22Rv1 (cell line): ENCODE measurements around the gene SMIM23.

ENCODE experiments used
- H3K27ac ChIP-seq: fragments of 450-650 bp; 2 replicates; pipeline ENCODE4 v1.5.1; 2017
- ZFX ChIP-seq: fragments of 450-650 bp; IDR thresholded peaks from 2 replicates; pipeline ENCODE4 v1.6.1; 2017; ENCODE audit warnings: antibody characterized with exemption, borderline replicate concordance
- TF ChIP-seq, protein P1 (sequence below): fragments of 450-650 bp; IDR thresholded peaks from 2 replicates; pipeline ENCODE4 v1.5.1; 2017; ENCODE audit warnings: mild to moderate bottlenecking

The SMIM23 gene

DNA sequence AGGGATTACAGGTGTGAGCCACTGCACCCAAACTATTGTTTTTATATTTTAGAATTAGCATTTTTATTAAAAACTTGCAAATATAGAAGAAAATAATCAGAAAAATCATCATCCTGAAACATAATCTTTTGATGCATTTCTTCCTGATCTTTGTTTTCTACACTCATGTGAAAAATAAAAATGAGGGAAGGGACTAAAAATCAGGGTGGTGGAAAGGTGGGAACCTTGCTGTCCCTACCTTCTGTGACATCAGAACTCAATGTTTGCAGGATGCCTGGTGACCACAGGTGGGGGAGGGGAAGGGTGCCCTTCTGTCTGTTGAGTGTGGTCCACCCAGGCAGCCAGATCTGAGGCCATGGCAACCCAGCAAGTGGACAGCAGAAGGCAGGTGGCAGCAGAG lies at the start of gene SMIM23:
Gene SMIM23 (plus strand): TSS at position 301 of the 400 bp plus-strand sequence. CDS start 55 bp downstream, at position 356.
- H3K27ac ChIP-seq: no peak within 1 kb of the TSS
- TF ChIP-seq, protein P1, sequence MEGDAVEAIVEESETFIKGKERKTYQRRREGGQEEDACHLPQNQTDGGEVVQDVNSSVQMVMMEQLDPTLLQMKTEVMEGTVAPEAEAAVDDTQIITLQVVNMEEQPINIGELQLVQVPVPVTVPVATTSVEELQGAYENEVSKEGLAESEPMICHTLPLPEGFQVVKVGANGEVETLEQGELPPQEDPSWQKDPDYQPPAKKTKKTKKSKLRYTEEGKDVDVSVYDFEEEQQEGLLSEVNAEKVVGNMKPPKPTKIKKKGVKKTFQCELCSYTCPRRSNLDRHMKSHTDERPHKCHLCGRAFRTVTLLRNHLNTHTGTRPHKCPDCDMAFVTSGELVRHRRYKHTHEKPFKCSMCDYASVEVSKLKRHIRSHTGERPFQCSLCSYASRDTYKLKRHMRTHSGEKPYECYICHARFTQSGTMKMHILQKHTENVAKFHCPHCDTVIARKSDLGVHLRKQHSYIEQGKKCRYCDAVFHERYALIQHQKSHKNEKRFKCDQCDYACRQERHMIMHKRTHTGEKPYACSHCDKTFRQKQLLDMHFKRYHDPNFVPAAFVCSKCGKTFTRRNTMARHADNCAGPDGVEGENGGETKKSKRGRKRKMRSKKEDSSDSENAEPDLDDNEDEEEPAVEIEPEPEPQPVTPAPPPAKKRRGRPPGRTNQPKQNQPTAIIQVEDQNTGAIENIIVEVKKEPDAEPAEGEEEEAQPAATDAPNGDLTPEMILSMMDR: no peak
- TF ChIP-seq ZFX: no peak

- TF ChIP-seq, protein P1: no peak
- no peak for TF ChIP-seq ZFX
- H3K27ac ChIP-seq: no peak overlapping the region
These were observed 48.4 kb upstream of the SMIM23 start for GRCh38 chr5:171736976-171737891.

- no peak overlapping the region for H3K27ac ChIP-seq
- TF ChIP-seq ZFX: no peak
- TF ChIP-seq, protein P1: no peak
These were observed 47.1 kb upstream of the SMIM23 start for GRCh38 chr5:171738501-171738900.

DNA sequence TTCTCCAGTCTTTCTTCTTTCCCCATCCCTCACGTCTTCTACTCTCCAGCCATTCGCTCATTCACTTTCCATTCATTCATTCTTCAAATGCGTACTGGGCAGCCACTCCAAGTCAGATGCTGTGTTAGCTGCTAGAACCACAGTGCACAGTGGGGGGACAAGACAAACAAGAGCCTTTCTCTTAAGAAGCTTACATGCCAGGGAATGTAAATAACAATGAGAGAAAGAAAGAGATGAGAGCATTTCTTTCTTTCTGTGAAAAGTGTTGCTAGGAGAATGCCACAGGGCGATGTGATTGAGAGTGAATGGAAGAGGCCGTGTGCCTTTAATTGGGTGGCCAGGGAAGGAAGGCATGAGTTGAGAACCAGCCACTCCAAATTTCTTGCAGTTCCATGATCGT lies 46.3 kb upstream of the SMIM23 start:
- no peak overlapping the region for H3K27ac ChIP-seq
- no peak for TF ChIP-seq ZFX
- TF ChIP-seq, protein P1: no peak

DNA sequence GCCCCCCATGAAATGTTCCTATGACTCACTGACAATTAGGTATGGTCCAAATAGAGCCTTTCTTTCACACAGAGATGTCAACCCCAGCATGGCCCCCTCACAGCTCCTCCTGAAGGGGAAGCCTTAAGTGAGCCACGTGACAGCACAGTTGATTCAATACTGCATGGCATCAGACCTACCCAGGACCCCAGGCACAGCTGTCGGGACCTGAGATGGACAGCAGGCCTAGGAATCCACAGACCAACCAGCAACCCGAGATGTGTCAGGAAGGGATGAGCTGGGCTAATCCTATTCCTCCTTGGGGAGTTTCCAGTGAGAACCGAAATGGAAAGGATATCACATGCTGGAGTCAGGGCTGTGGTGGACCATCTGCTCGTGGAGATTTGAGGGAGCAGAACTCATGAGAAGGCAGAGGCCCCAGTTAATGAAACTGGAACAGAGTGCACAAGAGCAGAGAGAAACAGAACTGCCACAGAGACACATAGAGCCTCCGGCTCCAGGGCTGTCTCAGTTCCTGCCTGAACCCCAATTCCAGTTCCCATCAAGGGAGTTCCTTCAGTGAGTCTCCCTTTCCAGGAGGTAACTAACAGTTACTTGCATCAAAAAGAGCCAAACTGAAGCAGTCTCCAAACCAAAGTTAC lies 42.1 kb upstream of the SMIM23 start:
- H3K27ac ChIP-seq: no peak overlapping the region
- TF ChIP-seq, protein P1: no peak
- no peak for TF ChIP-seq ZFX

DNA sequence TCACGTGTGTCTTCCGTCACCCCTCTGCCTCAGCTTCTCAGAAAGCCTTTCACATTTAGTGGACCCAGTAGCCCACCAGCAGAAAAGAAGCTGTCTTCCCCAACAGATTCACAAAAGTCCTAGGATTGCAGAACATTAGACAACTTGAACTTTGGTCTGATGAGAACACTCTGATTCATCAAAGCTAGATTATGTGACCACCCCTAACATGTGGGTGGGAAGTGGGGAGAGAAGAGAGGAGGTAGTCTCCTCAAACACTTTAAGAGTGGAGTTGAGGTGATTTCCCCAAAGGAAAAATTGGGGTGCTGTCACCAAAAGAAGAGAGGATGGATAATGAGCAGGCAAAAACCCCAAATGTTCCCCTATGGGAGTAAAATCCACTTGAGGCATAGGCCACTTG lies 41.4 kb upstream of the SMIM23 start:
- no peak overlapping the region for H3K27ac ChIP-seq
- TF ChIP-seq ZFX: no peak
- TF ChIP-seq, protein P1: no peak

GRCh38 chr5:171744882-171745281 lies 40.7 kb upstream of the SMIM23 start:
- no peak for TF ChIP-seq ZFX
- TF ChIP-seq, protein P1: no peak
- no peak overlapping the region for H3K27ac ChIP-seq
